SH-SY5Y (cell line): ENCODE data around the gene ZFP57.

ENCODE experiments used
- GATA2 ChIP-seq: IDR thresholded peaks from 2 replicates; pipeline ENCODE4 v1.6.1; 2011; ENCODE audit warnings: mild to moderate bottlenecking, low read depth, low read length
- GATA3 ChIP-seq: IDR thresholded peaks from 2 replicates; pipeline ENCODE4 v1.6.1; 2011; ENCODE audit warnings: low read depth, mild to moderate bottlenecking, low read length, moderate library complexity

DNA sequence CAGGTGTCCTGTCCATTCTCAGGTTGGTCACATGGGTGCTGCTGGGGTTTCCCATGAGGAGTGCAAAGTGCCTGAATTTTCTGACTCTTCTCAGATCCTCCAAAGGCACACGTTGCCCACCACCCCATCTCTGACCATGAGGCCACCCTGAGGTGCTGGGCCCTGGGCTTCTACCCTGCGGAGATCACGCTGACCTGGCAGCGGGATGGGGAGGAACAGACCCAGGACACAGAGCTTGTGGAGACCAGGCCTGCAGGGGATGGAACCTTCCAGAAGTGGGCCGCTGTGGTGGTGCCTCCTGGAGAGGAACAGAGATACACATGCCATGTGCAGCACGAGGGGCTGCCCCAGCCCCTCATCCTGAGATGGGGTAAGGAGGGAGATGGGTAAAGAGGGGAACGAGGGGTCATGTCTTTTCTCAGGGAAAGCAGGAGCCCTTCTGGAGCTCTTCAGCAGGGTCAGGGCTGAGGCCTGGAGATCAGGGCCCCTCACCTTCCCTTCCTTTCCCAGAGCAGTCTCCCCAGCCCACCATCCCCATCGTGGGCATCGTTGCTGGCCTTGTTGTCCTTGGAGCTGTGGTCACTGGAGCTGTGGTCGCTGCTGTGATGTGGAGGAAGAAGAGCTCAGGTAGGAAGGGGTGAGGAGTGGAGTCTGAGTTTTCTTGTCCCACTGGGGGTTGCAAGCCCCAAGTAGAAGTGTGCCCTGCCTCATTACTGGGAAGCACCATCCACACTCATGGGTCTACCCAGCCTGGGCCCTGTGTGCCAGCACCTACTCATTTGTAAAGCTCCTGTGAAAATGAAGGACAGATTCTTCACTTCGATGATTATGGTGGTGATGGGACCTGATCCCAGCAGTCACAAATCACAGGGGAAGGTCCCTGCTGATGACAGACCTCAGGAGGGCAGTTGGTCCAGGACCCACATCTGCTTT lies 44.3 kb upstream of the ZFP57 start:
- no peak for TF ChIP-seq GATA2
- no peak for TF ChIP-seq GATA3
